ENCODE data around the gene ACAN.

Gene ACAN

GRCh38 chr15:88803920-88804247, 648 bp downstream of the ACAN start:
- Histone ChIP-seq H3K4me3 (ENCODE audit: low read depth, low read length) (no peak overlapping the region), H3K36me3 (no peaks in the 10 kb centered on the region), H3K27me3 (peaks cover 58% of the 10 kb centered on the region), H3K9me3 (no peaks in the 10 kb centered on the region), H3K4me1 (no peaks in the 10 kb centered on the region)
- no peak for DNase-seq
- TF ChIP-seq, protein P1, sequence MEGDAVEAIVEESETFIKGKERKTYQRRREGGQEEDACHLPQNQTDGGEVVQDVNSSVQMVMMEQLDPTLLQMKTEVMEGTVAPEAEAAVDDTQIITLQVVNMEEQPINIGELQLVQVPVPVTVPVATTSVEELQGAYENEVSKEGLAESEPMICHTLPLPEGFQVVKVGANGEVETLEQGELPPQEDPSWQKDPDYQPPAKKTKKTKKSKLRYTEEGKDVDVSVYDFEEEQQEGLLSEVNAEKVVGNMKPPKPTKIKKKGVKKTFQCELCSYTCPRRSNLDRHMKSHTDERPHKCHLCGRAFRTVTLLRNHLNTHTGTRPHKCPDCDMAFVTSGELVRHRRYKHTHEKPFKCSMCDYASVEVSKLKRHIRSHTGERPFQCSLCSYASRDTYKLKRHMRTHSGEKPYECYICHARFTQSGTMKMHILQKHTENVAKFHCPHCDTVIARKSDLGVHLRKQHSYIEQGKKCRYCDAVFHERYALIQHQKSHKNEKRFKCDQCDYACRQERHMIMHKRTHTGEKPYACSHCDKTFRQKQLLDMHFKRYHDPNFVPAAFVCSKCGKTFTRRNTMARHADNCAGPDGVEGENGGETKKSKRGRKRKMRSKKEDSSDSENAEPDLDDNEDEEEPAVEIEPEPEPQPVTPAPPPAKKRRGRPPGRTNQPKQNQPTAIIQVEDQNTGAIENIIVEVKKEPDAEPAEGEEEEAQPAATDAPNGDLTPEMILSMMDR (IDR thresholded peaks at IDR 0.05; ENCODE audit: low read depth, low read length): no peak

DNA sequence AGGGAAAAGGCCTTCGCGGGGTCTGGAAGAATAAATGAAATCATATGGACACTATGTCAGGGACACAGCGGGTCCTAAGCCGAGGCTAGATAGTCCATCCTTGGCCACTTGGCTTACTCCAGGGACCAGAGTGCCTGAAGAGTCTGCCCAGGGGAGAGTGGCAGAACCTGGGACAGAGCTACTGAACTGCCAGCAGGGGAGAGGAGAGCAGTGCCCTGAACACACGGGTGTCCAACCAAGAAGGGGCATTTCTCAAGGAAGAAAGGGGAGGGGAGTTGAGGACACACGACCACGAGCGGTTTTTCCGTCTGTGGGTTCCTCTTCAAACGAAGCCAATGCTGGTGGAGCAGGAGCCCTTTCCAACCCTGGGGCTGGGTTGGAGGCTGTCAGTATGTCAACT, 1.0 kb downstream of the ACAN start:
- no peak for DNase-seq
- Histone ChIP-seq H3K4me3 (ENCODE audit: low read depth, low read length) (no peak overlapping the region), H3K9me3 (no peaks in the 10 kb centered on the region), H3K4me1 (no peaks in the 10 kb centered on the region), H3K27me3 (peaks cover 56% of the 10 kb centered on the region), H3K36me3 (no peaks in the 10 kb centered on the region)
- TF ChIP-seq, protein P1 (IDR thresholded peaks at IDR 0.05; ENCODE audit: low read depth, low read length): no peak

DNA sequence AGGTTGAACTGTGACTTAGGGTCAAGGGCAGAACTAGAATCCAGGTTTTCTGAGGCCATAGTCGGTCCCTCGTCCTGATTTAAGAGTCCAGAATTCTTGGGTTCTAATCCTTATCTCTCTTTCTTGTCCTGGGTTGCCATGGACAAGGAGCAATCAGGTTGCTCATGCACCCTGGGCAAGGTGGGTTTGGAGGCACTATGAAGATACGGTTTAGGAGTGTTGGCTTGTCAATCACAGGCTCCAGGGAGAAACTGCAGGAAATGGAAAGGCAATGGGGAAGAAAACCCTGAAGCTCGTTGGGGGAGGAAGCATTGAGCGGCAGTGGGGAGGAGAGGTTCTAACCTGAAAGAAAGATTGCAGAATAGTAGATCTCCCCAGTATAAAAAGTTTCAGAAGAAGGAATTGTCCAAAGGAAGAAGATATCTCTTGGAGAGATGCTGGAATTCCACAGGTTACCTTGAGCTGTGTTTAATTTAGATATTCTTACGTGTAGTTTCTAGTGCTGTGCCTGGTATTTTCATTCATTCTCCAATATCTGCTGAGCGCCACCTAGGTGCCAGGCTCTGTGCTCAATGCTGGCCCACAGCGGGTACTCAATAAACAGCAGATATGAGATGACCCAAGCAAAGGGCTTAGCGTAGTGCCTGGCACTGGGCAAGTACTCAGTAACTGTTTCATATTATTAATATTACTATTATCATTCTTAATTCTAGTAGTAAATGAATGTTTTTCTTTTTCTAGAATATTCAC, 2.0 kb downstream of the ACAN start:
- H3K4me1 ChIP-seq: no peaks in the 10 kb centered on the region
- H3K36me3 ChIP-seq: no peaks in the 10 kb centered on the region
- peaks cover 56% of the 10 kb centered on the region for H3K27me3 ChIP-seq
- no peak overlapping the region for H3K4me3 ChIP-seq (ENCODE audit: low read depth, low read length)
- TF ChIP-seq, protein P1 (IDR thresholded peaks at IDR 0.05; ENCODE audit: low read depth, low read length): no peak
- DNase-seq: no peak
- H3K9me3 ChIP-seq: no peaks in the 10 kb centered on the region

DNA sequence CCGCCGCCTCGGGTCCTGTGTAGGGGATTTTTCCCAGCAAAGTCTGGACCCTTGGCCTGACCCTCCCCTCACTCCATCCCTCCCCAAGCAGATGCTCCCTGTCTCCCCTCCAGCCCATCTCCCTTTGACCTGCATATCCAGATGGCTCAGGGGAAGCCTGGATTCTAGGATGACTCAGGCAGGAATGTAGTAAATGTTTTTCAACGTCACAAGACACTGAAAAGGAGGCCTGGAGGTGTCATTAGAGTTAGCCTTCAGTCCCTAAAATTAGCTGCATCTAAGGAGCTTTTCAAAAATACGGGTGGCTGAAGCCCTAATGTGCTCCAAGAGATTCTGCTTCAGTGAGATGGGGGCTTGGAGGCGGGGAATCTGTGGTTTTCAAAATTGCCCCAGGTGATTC, 7.2 kb downstream of the ACAN start:
- no peak for DNase-seq
- TF ChIP-seq, protein P1 (IDR thresholded peaks at IDR 0.05; ENCODE audit: low read depth, low read length): no peak
- Histone ChIP-seq H3K27me3 (peaks cover 8% of the 10 kb centered on the region), H3K9me3 (no peaks in the 10 kb centered on the region), H3K4me1 (no peaks in the 10 kb centered on the region), H3K4me3 (ENCODE audit: low read depth, low read length) (no peak overlapping the region), H3K36me3 (no peaks in the 10 kb centered on the region)

DNA sequence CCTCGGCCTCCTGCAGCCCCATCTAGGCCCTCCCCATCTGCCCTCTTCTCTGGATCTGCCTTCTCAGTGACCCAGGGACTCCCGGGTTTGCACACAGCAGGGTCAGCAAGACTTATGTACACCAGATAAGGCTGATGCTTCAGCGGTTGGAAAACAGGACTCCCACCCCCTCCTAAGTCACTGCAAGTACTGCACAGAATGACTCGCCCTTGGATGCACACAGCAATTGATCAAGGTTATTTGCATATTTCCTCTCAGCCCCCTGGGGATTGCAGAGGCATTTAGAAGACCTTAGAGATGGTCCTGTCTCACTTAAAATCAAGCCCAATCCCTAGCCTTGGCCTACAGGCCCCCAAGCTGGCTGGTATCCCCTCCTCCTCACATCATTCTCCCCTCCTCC, 8.9 kb downstream of the ACAN start:
- Histone ChIP-seq H3K36me3 (no peaks in the 10 kb centered on the region), H3K4me3 (ENCODE audit: low read depth, low read length) (no peak overlapping the region), H3K9me3 (no peaks in the 10 kb centered on the region), H3K27me3 (no peaks in the 10 kb centered on the region), H3K4me1 (no peaks in the 10 kb centered on the region)
- TF ChIP-seq, protein P1 (IDR thresholded peaks at IDR 0.05; ENCODE audit: low read depth, low read length): no peak
- no peak for DNase-seq

DNA sequence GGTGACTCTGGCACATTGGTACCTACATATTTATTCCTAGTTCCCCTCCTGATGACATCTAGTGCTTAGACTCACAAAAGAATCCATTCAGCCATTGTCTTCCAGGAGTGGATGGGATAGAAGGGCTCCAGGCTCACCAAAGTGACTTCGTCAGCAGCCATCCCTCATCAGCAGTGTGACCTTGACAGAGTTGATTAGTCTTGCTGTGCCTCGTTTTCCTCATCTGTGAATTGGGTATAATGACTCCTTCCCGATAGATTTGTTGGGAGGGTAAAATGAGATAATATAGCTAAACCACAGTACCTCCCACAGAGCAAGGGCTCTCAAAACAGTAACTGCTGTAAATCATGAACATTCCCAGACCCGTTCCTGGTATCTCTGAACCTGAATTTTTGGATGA, 10.7 kb downstream of the ACAN start:
- no peak for DNase-seq
- H3K4me1 ChIP-seq: no peaks in the 10 kb centered on the region
- no peaks in the 10 kb centered on the region for H3K36me3 ChIP-seq
- no peaks in the 10 kb centered on the region for H3K9me3 ChIP-seq
- TF ChIP-seq, protein P1 (IDR thresholded peaks at IDR 0.05; ENCODE audit: low read depth, low read length): no peak
- H3K4me3 ChIP-seq (ENCODE audit: low read depth, low read length): no peak overlapping the region
- no peaks in the 10 kb centered on the region for H3K27me3 ChIP-seq
